Occipital lobe (tissue), 2 donors: ENCODE data around the gene PPP2R2C. TPM values are rescaled to one million over a fixed set of nuclear protein-coding genes. Genes with fewer than 3 reads are reported as not detected.

Experiments used
- DNase-seq: peaks from one replicate; lab custom pipeline; 2025; lab: John Stamatoyannopoulos, UW
- total RNA-seq: library from RNA; depleted of rRNA; stranded (reverse); fragments of >200 nt; gene quantifications from one replicate; pipeline ENCODE4 v1.2.3, GENCODE V29; 2014

The PPP2R2C gene
- total RNA-seq, 1 donor from 2014 or later, result 44.1 TPM

- DNase-seq, result no peak
These were observed 199.4 kb downstream of the PPP2R2C start for GRCh38 chr4:6272863-6273660.

GRCh38 chr4:6271701-6272465 is 200.5 kb downstream of the PPP2R2C start:
- no peak for DNase-seq

GRCh38 chr4:6271206-6271605 is 201.2 kb downstream of the PPP2R2C start:
- no peak for DNase-seq

- no peak for DNase-seq
These were observed 201.7 kb downstream of the PPP2R2C start for GRCh38 chr4:6270636-6271121.

Other genes with a start within 250 kb of the PPP2R2C start
- 5.1 TPM for gene WFS1, start 202.8 kb downstream of the PPP2R2C start, total RNA-seq
- 6.9 TPM for gene MAN2B2, start 102.6 kb upstream of the PPP2R2C start, total RNA-seq
- 90.0 TPM for gene MRFAP1, start 168.1 kb upstream of the PPP2R2C start, total RNA-seq
- gene S100P, start 221.3 kb upstream of the PPP2R2C start, total RNA-seq, result 1.6 TPM
- gene MRFAP1L1, start 237.3 kb upstream of the PPP2R2C start, total RNA-seq, result 90.8 TPM
- 9.4 TPM for gene BLOC1S4, start 243.6 kb upstream of the PPP2R2C start, total RNA-seq